Activated T-helper 1 cell treated with anti-CD3 and anti-CD28 coated beads, Interleukin-12 subunit alpha, Interleukin-12 subunit beta, Interleukin-2, Interleukin-4 antibody, amounts not matched to agents 30 ng/mL and 10 ng/mL and 1 ng/mL, durations not matched to agents 14 hours and 24 hours and 36 hours (primary cell): Measurements from ENCODE around the gene NGEF. TPM values are rescaled to one million over a fixed set of nuclear protein-coding genes. Genes with fewer than 3 reads are reported as not detected.
"Not testable (repeated sequence)": the region's sequence is repeated elsewhere in the genome, so short reads cannot be mapped to it uniquely, and the experiment has no call there.

Source experiments
- DNase-seq: peaks from one replicate; pipeline ENCODE4 v3.0.0; 2021; ENCODE audit warnings: low spot score
- H3K27ac Mint-ChIP-seq: one replicate; pipeline ENCODE4 v1.8.0; 2021; ENCODE audit warnings: mild to moderate bottlenecking, mixed read lengths
- H3K27me3 Mint-ChIP-seq: one replicate; pipeline ENCODE4 v1.8.0; 2022; ENCODE audit warnings: mild to moderate bottlenecking, moderate library complexity, mixed read lengths; ENCODE audit not compliant: insufficient read depth
- H3K36me3 Mint-ChIP-seq: one replicate; pipeline ENCODE4 v1.8.0; 2021; ENCODE audit warnings: low read depth, mixed read lengths
- H3K4me1 Mint-ChIP-seq: one replicate; pipeline ENCODE4 v1.8.0; 2021; ENCODE audit warnings: low read depth, mixed read lengths
- H3K4me3 Mint-ChIP-seq: one replicate; pipeline ENCODE4 v1.8.0; 2021; ENCODE audit warnings: mild to moderate bottlenecking, moderate library complexity, mixed read lengths
- H3K9me3 Mint-ChIP-seq: one replicate; pipeline ENCODE4 v1.8.0; 2021; ENCODE audit warnings: mixed read lengths
- intact Hi-C: fragments of 100-400 bp; cut with micrococcal nuclease; formaldehyde crosslinking; loops from one replicate; pipeline ENCODE4 v1.15.1; 2024
- total RNA-seq: library from RNA; stranded (reverse); gene quantifications from 2 replicates; pipeline ENCODE4 v1.2.3, GENCODE V29; 2022

Gene NGEF
- total RNA-seq, 1 donor from 2014 or later = 0.21 TPM

DNA sequence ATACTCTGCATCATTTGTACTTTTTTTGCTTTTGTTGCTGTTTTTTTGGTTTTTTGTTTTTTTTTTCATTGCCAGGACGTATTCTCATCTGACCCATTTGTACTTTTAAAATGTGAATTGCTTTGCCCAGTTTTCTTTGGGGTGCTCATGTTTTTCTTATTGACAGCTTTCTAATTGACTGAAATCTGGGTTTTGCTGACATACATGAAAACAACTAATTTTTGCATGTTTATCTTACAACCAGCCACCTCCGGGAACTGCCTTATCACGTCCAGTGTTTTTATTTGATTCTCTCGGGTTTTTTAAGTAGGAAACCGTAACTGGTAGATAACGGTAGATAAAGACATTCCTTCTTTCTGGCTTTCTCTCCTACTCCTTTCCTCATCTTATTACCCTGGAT, 104.4 kb downstream of the NGEF start:
- DNase-seq = no peak
- no peak overlapping the region for H3K27ac Mint-ChIP-seq
- H3K4me3 Mint-ChIP-seq = no peak overlapping the region
- no peaks in the 10 kb centered on the region for H3K4me1 Mint-ChIP-seq
- H3K9me3 Mint-ChIP-seq = peaks cover 13% of the 10 kb centered on the region
- peaks cover 17% of the 10 kb centered on the region for H3K27me3 Mint-ChIP-seq
- H3K36me3 Mint-ChIP-seq = no peaks in the 10 kb centered on the region
- intact Hi-C loops = no loop called here

DNA sequence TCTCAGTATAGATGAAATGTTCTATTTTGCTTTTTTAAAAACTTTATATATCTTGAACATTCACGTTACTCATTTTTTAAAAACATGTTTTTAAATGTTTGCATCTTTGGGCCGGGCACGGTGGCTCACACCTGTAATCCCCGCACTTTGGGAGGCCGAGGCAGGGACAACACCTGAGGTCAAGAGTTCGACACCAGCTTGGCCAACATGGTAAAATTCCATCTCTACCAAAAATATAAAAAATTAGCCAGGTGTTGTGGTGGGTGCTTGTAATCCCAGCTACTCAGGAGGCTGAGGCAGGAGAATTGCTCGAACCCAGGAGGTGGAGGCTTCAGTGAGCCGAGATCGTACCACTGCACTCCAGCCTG, 105.4 kb downstream of the NGEF start:
- H3K4me3 Mint-ChIP-seq, H3K27ac Mint-ChIP-seq, DNase-seq, H3K36me3 Mint-ChIP-seq, H3K4me1 Mint-ChIP-seq, intact Hi-C loops: not testable (repeated sequence)
- peaks cover 13% of the 10 kb centered on the region for H3K9me3 Mint-ChIP-seq
- peaks cover 15% of the 10 kb centered on the region for H3K27me3 Mint-ChIP-seq

DNA sequence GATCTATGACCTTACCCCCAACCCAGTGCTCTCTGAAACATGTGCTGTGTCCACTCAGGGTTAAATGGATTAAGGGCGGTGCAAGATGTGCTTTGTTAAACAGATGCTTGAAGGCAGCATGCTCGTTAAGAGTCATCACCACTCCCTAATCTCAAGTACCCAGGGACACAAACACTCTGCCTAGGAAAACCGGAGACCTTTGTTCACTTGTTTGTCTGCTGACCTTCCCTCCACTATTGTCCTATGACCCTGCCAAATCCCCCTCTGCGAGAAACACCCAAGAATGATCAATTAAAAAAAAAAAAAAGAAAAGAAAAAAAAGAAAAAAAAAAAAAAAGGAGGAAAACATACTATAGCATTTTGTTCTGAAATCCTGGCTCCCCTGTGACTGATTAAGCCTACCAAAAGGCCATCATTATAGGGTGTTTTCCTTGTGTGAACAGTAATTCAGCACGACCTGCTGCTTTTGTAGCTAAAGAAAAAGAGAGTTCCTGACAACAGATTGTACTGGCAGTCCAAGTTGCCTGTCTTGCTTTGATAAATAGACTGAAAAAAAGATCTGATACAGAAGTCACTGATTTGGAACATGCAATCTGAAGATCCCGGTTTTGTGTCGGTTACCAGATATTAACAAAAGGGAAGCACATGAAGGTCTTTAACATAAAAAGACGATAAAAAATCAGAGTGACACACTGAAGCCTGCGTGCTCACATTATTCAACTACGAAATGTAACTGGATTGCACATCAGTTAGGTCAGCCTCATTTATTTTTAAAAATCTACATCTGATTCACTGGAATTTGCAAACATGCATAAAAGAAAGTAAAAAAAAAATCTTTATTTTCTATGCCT, 106.0 kb downstream of the NGEF start:
- peaks cover 13% of the 10 kb centered on the region for H3K9me3 Mint-ChIP-seq
- peaks cover 15% of the 10 kb centered on the region for H3K27me3 Mint-ChIP-seq
- intact Hi-C loops, H3K4me3 Mint-ChIP-seq, DNase-seq, H3K4me1 Mint-ChIP-seq, H3K27ac Mint-ChIP-seq, H3K36me3 Mint-ChIP-seq: not testable (repeated sequence)

DNA sequence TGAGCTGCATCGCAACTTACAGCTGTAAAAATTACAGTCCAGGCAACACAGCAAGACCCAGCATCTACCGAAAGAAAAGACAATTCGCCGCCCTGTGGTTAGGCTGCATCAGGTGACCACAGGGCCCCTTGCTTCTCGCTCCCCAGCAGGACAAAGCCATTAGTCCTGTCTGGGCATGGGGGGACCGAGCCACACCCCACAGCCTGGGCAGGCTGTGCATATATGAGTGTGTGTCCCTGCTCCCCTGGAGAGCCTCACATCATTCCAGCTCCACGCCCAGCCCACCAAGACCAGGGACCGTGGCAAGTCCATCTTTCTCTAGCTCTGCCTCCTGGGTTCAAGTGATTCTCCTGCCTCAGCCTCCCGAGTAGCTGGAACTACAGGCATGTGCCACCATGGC, 109.1 kb downstream of the NGEF start:
- no peak for DNase-seq
- no peaks in the 10 kb centered on the region for H3K36me3 Mint-ChIP-seq
- H3K4me3 Mint-ChIP-seq = no peak overlapping the region
- H3K27me3 Mint-ChIP-seq = peaks cover 4% of the 10 kb centered on the region
- no peaks in the 10 kb centered on the region for H3K4me1 Mint-ChIP-seq
- intact Hi-C loops = no loop called here
- no peak overlapping the region for H3K27ac Mint-ChIP-seq
- no peaks in the 10 kb centered on the region for H3K9me3 Mint-ChIP-seq

DNA sequence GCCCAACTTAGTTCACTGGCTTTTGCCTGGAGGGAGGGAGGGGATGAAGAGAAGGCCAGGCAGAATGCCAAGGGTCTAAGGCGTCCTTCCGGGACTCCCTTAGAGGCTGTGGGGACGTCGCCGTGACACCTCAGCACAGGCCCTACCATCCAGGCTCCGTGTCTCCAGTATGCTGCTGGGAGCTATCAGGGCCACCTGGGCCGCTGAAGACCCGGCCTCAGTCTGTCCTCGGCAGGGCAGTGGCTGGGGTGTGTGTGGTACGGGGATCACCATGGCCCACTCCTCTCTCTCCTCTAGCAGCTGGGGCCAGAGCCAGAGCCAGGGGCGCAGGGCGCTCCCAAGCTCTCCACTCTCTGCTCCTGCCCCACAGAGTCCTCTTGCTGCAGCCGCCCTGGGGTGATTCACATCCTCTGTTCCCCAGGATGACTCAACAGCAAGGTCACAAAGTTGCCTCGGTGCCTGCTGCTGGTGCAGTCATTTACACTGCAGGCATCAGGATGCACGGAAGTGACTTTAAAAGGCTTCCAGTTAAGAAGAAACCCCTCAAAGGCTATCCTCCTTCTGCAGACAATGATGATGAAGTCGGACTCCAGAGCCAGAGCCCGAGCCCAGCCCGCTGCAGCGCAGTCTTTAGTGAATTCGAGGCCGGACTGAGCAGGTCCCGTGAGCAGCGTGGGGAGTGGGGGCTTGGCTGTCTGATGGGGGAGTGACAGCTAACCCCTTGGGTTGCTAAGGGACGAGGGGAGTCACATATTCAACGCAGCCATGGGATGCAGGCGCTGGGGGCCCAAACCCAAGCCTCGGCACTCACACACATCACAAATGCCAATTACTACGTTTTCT, 111.1 kb downstream of the NGEF start:
- no peaks in the 10 kb centered on the region for H3K36me3 Mint-ChIP-seq

DNA sequence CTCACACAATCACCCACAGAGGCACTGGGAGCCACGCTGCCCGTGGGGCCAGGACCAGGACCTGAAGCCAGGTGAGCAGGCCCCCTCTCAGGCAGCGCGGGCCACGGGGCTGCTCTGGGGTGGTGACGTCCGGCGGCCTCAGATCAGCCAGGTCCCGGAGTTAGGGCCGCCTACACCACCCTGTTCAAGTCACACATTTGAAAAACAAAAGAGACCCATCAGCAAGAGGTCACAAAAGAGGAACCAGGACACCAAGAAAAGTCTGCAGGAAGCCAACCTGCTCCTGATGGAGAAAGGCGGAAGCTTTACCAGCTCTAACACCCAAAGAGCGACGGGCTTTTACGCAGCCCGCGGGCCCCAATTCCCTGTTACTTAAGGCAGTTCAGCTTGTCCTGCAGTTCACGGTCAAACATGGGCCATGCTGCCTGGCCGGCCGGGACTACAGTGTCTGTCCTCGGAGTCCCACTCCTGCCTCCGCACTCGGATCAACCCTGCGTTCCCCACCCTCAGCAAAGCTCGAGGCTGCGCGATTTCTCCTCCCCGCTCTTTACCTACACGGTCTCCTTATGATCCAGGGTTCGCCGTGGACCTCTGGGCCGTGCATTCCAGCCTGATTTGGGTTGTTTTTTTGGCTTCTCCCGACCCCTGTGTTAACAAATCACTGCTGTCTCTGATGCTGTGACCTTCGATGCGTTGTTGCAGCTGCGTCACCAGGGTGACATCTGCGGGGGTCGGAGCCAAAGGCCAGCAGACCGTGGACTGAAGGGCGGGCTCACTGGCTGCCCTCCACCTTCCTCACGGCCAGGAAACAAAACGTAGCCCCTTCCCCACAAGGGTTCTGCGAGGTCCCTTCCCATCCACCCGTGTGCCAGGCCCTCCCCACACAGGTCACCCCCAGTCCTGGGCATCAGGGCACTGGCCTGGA, 112.0 kb downstream of the NGEF start:
- no peaks in the 10 kb centered on the region for H3K36me3 Mint-ChIP-seq
- H3K4me1 Mint-ChIP-seq = no peaks in the 10 kb centered on the region
- no peaks in the 10 kb centered on the region for H3K27me3 Mint-ChIP-seq
- no peak for DNase-seq
- no peak overlapping the region for H3K27ac Mint-ChIP-seq
- H3K9me3 Mint-ChIP-seq = no peaks in the 10 kb centered on the region
- intact Hi-C loops = no loop called here
- H3K4me3 Mint-ChIP-seq = no peak overlapping the region

More for the DNA sequence above, 111.1 kb downstream of the NGEF start:
- Mint-ChIP-seq H3K4me3 (no peak overlapping the region), H3K4me1 (no peaks in the 10 kb centered on the region), H3K27me3 (no peaks in the 10 kb centered on the region), H3K9me3 (no peaks in the 10 kb centered on the region), H3K27ac (no peak overlapping the region)
- intact Hi-C loops = no loop called here
- no peak for DNase-seq

DNA sequence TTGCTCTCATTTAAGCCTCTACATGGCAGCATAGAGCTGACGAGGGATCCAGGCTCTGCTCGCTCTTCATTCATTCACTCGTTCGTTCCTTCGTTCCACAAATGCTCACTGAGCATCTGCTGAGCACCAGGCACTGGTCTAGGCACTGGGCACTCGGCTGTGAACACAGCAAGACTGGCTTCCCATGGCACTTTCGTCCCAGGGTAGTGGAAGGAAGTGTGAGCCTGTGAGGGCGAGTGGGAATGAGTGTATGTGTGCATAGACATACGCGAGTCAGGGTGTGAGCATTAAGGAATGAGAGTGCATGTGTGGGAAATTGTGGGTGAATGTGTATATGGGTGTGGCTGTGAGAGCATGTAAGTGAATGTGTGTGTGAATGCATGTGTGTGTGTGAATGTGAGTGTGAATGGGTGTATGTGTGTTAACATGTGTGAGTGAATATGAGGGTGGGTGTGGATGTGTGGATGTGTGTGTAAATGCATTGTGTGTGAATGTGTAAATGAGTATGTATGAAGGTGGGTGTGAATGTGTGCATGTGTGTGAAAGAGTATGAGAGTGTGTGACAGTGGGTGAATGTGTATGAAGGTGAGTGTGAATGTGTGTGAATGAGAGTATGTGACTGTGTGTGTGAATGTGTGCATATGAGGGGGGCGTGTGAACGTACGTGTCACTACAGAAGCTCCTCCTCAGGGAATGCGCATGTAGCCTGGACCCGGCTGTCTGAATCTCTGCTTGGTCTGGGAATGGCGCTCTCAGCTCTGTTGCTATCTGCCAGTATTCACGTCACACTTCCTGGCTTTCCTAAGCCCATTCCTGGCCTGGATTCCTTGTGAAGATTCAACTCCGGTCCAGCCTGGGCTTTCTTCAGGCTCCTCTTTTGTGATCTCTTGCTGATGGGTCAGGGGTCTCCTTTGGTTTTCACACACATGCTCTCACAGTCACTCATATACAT, 114.2 kb downstream of the NGEF start:
- DNase-seq = no peak
- intact Hi-C loops = no loop called here

DNA sequence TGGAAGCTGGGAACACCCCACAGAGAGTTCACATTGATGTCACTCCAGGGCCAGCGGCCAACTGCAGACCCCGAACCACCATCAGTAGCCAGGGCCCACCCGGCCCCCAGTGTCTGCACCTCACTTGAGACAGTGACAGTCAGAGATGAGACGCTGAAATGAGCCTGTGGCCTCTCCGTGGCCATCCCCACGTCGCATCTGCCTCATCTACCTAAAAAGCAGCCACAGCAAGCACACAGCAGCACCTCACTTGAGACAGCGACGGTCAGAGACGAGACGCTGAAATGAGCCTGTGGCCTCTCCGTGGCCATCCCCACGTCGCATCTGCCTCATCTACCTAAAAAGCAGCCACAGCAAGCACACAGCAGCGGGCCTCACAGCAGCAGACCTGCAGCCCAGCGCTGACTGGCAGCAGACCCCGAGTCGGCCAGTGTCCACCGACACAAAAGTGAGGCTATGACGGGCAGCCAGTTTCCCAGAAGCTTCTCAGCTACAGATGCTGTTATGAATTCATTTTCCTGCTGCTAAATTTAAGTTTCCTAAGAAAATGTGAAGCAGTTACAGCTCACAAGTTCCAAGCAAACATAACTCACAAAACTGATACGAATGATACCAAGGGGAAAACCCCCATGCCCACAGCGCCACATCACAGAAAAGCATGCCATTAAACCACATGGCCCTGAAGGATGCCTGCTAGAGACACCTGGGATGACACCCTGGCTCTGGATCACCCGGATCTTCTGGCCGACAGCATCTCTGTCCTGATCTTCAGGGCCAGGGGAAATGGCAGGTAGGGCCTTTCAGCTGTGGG, 115.3 kb downstream of the NGEF start:
- Mint-ChIP-seq H3K4me1 (no peaks in the 10 kb centered on the region), H3K4me3 (no peak overlapping the region), H3K27me3 (no peaks in the 10 kb centered on the region), H3K36me3 (no peaks in the 10 kb centered on the region), H3K27ac (no peak overlapping the region), H3K9me3 (no peaks in the 10 kb centered on the region)
- intact Hi-C loops = no loop called here
- DNase-seq = no peak

More for the DNA sequence above, 114.2 kb downstream of the NGEF start:
- no peaks in the 10 kb centered on the region for H3K27me3 Mint-ChIP-seq
- no peaks in the 10 kb centered on the region for H3K36me3 Mint-ChIP-seq
- no peaks in the 10 kb centered on the region for H3K4me1 Mint-ChIP-seq
- no peaks in the 10 kb centered on the region for H3K9me3 Mint-ChIP-seq
- no peak overlapping the region for H3K4me3 Mint-ChIP-seq
- no peak overlapping the region for H3K27ac Mint-ChIP-seq

DNA sequence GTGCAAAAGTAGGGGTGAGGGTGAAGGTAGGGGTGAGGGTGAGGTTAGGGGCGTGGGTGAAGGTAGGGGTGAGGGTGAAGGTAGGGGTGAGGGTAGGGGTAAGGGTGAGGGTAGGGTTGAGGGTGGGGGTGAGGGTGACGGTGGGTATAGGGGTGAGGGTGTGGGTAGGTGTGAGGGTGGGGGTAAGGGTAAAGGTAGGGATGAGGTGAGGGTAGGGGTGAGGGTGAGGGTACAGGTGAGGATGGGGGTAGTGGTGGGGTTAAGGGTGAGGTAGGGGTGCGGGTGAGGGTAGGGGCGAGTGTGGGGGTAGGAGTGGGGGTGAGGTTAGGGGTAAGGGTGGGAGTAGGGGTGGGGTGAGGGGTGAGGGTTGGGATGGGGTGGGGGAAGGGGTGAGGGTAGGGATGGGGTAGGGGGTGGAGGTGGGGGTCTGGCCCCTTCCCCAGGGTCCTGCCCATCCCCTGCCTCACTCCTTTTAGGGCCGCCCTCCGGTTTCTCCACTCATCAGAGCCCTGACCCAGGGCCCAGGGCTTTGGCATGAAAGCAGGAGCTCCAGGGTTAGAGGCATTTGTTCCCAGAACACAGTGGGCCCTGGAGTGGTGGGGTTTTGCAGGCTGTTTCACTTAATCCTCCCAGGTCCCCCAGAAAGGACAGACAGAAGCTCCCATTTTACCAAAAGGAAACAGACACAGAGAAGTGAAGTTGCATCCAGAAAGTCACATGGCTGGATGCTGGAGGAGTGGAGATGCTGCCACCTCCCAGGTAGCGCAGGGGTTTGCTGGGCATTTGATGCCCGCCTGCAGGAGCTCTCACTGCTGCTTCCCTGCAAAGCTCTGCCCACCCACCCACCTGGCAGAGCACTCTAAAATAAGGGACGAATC, 116.1 kb downstream of the NGEF start:
- no peaks in the 10 kb centered on the region for H3K4me1 Mint-ChIP-seq
- no peaks in the 10 kb centered on the region for H3K9me3 Mint-ChIP-seq
- H3K4me3 Mint-ChIP-seq = no peak overlapping the region
- no peak overlapping the region for H3K27ac Mint-ChIP-seq
- intact Hi-C loops = no loop called here
- H3K27me3 Mint-ChIP-seq = no peaks in the 10 kb centered on the region
- H3K36me3 Mint-ChIP-seq = no peaks in the 10 kb centered on the region
- DNase-seq = no peak

DNA sequence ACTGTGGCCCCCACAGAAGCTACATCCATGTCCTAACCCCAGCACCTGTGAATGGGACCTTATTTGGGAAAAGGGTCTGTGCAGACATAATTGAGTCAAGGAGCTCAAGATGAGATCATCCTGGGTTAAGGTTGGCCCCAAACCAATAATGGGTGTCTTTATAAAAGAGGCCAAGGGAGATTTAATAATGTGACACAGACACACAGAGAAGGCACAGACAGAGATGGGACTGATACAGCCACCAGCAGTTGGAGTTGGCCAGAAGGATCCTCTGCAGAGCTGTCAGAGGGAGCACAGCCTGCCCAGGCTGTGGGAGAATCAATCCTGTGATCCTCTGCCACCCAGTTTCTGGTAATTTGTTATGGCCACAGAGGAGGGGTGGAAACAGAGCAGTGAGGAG, 116.9 kb downstream of the NGEF start:
- H3K36me3 Mint-ChIP-seq = no peaks in the 10 kb centered on the region
- H3K27me3 Mint-ChIP-seq = no peaks in the 10 kb centered on the region
- peaks cover under 1% of the 10 kb centered on the region for H3K4me1 Mint-ChIP-seq
- no peak for DNase-seq
- intact Hi-C loops = no loop called here
- no peaks in the 10 kb centered on the region for H3K9me3 Mint-ChIP-seq
- no peak overlapping the region for H3K4me3 Mint-ChIP-seq
- peak overlapping the region; percentile 24 for H3K27ac Mint-ChIP-seq

DNA sequence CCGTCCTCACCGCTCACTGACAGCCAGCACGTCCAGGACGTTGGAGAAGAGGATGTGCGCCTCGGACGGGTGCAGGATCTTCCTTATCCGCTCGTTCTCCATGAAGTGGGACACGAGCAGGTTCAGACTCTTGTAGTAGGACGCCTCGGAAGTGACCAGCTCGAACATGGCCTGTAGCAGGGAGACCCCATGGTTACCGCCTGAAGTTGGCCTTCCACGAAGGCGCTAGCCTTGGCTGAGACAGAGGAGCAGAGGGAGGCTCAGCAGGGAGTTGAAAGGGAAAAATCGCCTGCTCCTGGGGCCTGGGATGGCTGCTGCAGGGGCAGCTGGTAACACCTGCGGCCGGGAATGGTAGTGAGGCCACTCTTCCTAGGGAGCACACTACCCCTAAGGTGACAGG, 118.3 kb downstream of the NGEF start:
- H3K36me3 Mint-ChIP-seq = no peaks in the 10 kb centered on the region
- no peak overlapping the region for H3K27ac Mint-ChIP-seq
- no peak for DNase-seq
- peaks cover 6% of the 10 kb centered on the region for H3K4me1 Mint-ChIP-seq
- H3K27me3 Mint-ChIP-seq = peaks cover 7% of the 10 kb centered on the region
- no peak overlapping the region for H3K4me3 Mint-ChIP-seq
- intact Hi-C loops = no loop called here
- H3K9me3 Mint-ChIP-seq = no peaks in the 10 kb centered on the region
